Effector memory CD8-positive, alpha-beta T cell (primary cell): ENCODE data around the gene APCDD1.
A peak's percentile ranks its signal among the peaks of the same experiment; 100 is the strongest.

ENCODE experiments used
- ATAC-seq: fragments of 150-1000 bp; cut with Tn5 transposase; replicated peaks from 2 replicates; pipeline ENCODE4 v1.10.0; 2021; ENCODE audit warnings: mild to moderate bottlenecking, moderate library complexity
- DNase-seq, 3 experiments: peaks; one replicate each; pipeline ENCODE4 v3.0.0; 2021
- H3K27ac Mint-ChIP-seq, 2 donors: one replicate each; pipeline ENCODE4 v1.8.0; 2022; ENCODE audit warnings: mild to moderate bottlenecking in 2 of 2, mixed read lengths in 2 of 2, moderate library complexity in 2 of 2
- H3K27me3 Mint-ChIP-seq, 2 donors: one replicate each; pipeline ENCODE4 v1.8.0; 2022; ENCODE audit warnings: mixed read lengths in 2 of 2
- H3K36me3 Mint-ChIP-seq: one replicate; pipeline ENCODE4 v1.8.0; 2022; ENCODE audit warnings: mild to moderate bottlenecking, moderate library complexity, mixed read lengths; ENCODE audit not compliant: insufficient read depth
- H3K4me1 Mint-ChIP-seq, 2 donors: one replicate each; pipeline ENCODE4 v1.8.0; 2022; ENCODE audit warnings: low read depth in 2 of 2, mixed read lengths in 2 of 2
- H3K4me3 Mint-ChIP-seq, 2 donors: one replicate each; pipeline ENCODE4 v1.8.0; 2022; ENCODE audit warnings: mild to moderate bottlenecking in 2 of 2, mixed read lengths in 2 of 2, moderate library complexity in 2 of 2
- H3K9me3 Mint-ChIP-seq, 2 donors: one replicate each; pipeline ENCODE4 v1.8.0; 2022; ENCODE audit warnings: mixed read lengths in 2 of 2

The APCDD1 gene

GRCh38 chr18:10519999-10520935 is 65.8 kb downstream of the APCDD1 start:
- H3K36me3 Mint-ChIP-seq, result peaks cover 10% of the 10 kb centered on the region
- peaks cover 9 to 11% of the 10 kb centered on the region in 2 donors for H3K4me1 Mint-ChIP-seq
- ATAC-seq (peak; percentile 83), DNase-seq (peak; percentile 22 to 40 (median 27))
- no peak overlapping the region for H3K27ac Mint-ChIP-seq
- peaks cover 45 to 54% of the 10 kb centered on the region in 2 donors for H3K27me3 Mint-ChIP-seq
- H3K4me3 Mint-ChIP-seq, result no peak overlapping the region
- peaks cover 0 to 1% of the 10 kb centered on the region in 2 donors for H3K9me3 Mint-ChIP-seq

GRCh38 chr18:10521566-10521965 is 67.1 kb downstream of the APCDD1 start:
- peaks cover 11 to 14% of the 10 kb centered on the region in 2 donors for H3K4me1 Mint-ChIP-seq
- ATAC-seq (no peak), DNase-seq (no peak)
- peaks cover 18% of the 10 kb centered on the region for H3K36me3 Mint-ChIP-seq
- H3K27ac Mint-ChIP-seq, result no peak overlapping the region
- no peak overlapping the region for H3K4me3 Mint-ChIP-seq
- H3K27me3 Mint-ChIP-seq, result peaks cover 35 to 41% of the 10 kb centered on the region in 2 donors
- H3K9me3 Mint-ChIP-seq, result peaks cover 0 to 1% of the 10 kb centered on the region in 2 donors

DNA sequence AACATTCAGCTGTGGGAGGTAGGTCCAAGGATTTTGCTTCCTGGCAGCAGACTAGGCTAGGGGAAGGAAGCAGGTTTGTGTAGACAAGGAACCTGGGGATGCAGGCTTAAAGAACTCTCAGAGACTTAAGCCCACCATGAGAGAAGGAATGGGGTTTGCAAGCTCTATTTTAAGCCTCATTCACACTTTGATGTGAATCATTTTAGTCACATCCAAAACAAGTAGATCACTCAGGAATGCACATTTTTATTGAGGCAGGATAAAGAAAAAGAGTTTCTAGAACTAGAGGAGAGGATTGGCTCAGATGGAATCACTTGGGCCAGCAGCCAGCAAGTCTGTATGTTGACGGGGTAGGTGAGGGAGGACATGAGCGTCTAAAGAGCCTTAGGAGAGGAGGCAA is 68.1 kb downstream of the APCDD1 start:
- H3K27ac Mint-ChIP-seq, result no peak overlapping the region

GRCh38 chr18:10523544-10523943 is 69.1 kb downstream of the APCDD1 start:
- Mint-ChIP-seq H3K27ac (no peak overlapping the region), H3K9me3 (no peaks in the 10 kb centered on the region)

More for the DNA sequence above, 68.1 kb downstream of the APCDD1 start:
- ATAC-seq (no peak), DNase-seq (no peak)
- Mint-ChIP-seq H3K4me3 (no peak overlapping the region), H3K36me3 (peaks cover 24% of the 10 kb centered on the region), H3K9me3 (no peaks in the 10 kb centered on the region), H3K27me3 (peaks cover 30 to 31% of the 10 kb centered on the region in 2 donors), H3K4me1 (peaks cover 16 to 24% of the 10 kb centered on the region in 2 donors)

GRCh38 chr18:10524507-10525370 is 70.3 kb downstream of the APCDD1 start:
- Mint-ChIP-seq H3K4me1 (peaks cover 22 to 38% of the 10 kb centered on the region in 2 donors), H3K27ac (peak overlapping the region in 1 of 2 donors; percentile 93), H3K27me3 (peaks cover 8 to 9% of the 10 kb centered on the region in 2 donors), H3K9me3 (no peaks in the 10 kb centered on the region), H3K36me3 (peaks cover 24% of the 10 kb centered on the region), H3K4me3 (peak overlapping the region; percentile 94 to 95)
- no peak for DNase-seq
- ATAC-seq, result no peak

More at GRCh38 chr18:10523544-10523943, 69.1 kb downstream of the APCDD1 start:
- ATAC-seq (no peak), DNase-seq (no peak)
- peaks cover 24 to 31% of the 10 kb centered on the region in 2 donors for H3K4me1 Mint-ChIP-seq
- H3K4me3 Mint-ChIP-seq, result no peak overlapping the region
- peaks cover 20 to 21% of the 10 kb centered on the region in 2 donors for H3K27me3 Mint-ChIP-seq
- H3K36me3 Mint-ChIP-seq, result peaks cover 23% of the 10 kb centered on the region

- ATAC-seq (no peak), DNase-seq (no peak)
- Mint-ChIP-seq H3K27me3 (peaks cover 6 to 9% of the 10 kb centered on the region in 2 donors), H3K4me1 (peaks cover 26 to 44% of the 10 kb centered on the region in 2 donors), H3K9me3 (no peaks in the 10 kb centered on the region), H3K27ac (peak overlapping the region; percentile 93 to 95), H3K36me3 (peaks cover 24% of the 10 kb centered on the region), H3K4me3 (peak overlapping the region; percentile 94 to 95)
Observed at GRCh38 chr18:10525371-10525691, 70.9 kb downstream of the APCDD1 start.

DNA sequence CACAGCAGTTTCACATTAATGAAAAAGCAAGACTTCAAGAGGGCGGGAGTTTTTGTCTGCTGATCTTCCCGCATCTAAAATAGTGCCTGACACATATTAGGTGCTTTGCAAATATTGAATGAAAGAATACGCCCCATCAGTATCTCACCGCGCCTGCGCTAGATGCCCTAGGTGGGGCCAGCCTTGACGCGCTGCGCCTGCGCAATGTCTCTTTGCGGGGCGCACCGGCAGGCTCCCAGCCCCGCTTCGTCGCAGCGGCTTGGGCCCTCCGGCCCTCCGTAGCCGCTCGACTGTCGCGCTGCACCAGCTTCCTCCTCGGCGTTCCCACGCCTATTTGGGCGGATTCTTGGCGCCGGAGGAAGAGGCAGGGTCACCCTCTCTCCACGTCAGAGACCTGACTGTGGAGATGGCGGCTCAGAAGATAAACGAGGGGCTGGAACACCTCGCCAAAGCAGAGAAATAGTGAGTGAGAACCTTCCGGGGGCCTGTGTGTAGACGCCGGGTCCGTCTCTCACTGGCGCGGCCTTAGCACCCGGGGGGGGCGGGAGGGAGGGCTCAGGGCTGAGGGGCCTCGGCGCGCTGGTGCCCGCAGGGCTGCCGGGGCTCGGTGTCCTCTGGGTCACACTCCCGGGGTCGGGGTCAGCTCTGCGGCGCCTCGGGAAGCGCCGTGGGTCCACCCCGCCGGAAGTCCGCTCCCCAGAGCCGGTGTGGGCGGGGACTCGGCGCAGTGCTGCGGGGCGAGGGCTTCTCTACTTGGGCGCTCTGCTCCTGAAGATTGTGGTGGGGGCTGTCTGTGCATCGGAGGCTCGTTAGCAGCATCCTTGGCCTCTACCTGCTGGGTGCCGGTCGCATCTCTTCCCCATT is 71.5 kb downstream of the APCDD1 start, which contains the start of gene NAPG:
Gene NAPG, plus strand, starts transcription at position 331 of the 864 bp plus-strand sequence. Its CDS starts 76 bp downstream, at position 407.
- Mint-ChIP-seq H3K36me3 (peaks cover 24% of the 10 kb centered on the region), H3K4me3 (peak within 1 kb of the TSS; percentile 94 to 95), H3K27ac (peak within 1 kb of the TSS; percentile 93 to 95), H3K27me3 (peaks cover 6 to 9% of the 10 kb centered on the region in 2 donors), H3K9me3 (no peaks in the 10 kb centered on the region), H3K4me1 (peaks cover 32 to 50% of the 10 kb centered on the region in 2 donors)
- ATAC-seq, result peak; percentile 86
- DNase-seq, result peak; percentile 82 to 85 (median 83)

GRCh38 chr18:10526561-10526949 is 72.1 kb downstream of the APCDD1 start:
- ATAC-seq, result peak; percentile 1
- H3K27ac Mint-ChIP-seq, result peak overlapping the region; percentile 93 to 95

GRCh38 chr18:10528439-10528838 is 74.0 kb downstream of the APCDD1 start:
- no peak for ATAC-seq
- peaks cover 28% of the 10 kb centered on the region for H3K36me3 Mint-ChIP-seq
- peaks cover 34 to 51% of the 10 kb centered on the region in 2 donors for H3K4me1 Mint-ChIP-seq
- peak overlapping the region in 1 of 2 donors; percentile 4 for H3K4me3 Mint-ChIP-seq
- H3K9me3 Mint-ChIP-seq, result no peaks in the 10 kb centered on the region
- H3K27me3 Mint-ChIP-seq, result no peaks in the 10 kb centered on the region
- no peak for DNase-seq
- peak overlapping the region; percentile 1 to 3 for H3K27ac Mint-ChIP-seq

More at GRCh38 chr18:10526561-10526949, 72.1 kb downstream of the APCDD1 start:
- H3K4me3 Mint-ChIP-seq, result peak overlapping the region; percentile 94 to 95
- H3K4me1 Mint-ChIP-seq, result peaks cover 34 to 51% of the 10 kb centered on the region in 2 donors
- H3K27me3 Mint-ChIP-seq, result peaks cover 3 to 5% of the 10 kb centered on the region in 2 donors
- H3K36me3 Mint-ChIP-seq, result peaks cover 28% of the 10 kb centered on the region
- H3K9me3 Mint-ChIP-seq, result no peaks in the 10 kb centered on the region
- DNase-seq, result no peak

GRCh38 chr18:10530002-10530401 is 75.6 kb downstream of the APCDD1 start:
- ATAC-seq (no peak), DNase-seq (no peak)
- Mint-ChIP-seq H3K4me3 (peak overlapping the region in 1 of 2 donors; percentile 32), H3K27me3 (no peaks in the 10 kb centered on the region), H3K9me3 (no peaks in the 10 kb centered on the region), H3K36me3 (peaks cover 33% of the 10 kb centered on the region), H3K27ac (no peak overlapping the region), H3K4me1 (peaks cover 30 to 44% of the 10 kb centered on the region in 2 donors)

- ATAC-seq (no peak), DNase-seq (no peak)
- H3K27ac Mint-ChIP-seq, result peak overlapping the region in 1 of 2 donors; percentile 9
- peak overlapping the region in 1 of 2 donors; percentile 32 for H3K4me3 Mint-ChIP-seq
- peaks cover 30 to 39% of the 10 kb centered on the region in 2 donors for H3K4me1 Mint-ChIP-seq
- H3K36me3 Mint-ChIP-seq, result peaks cover 35% of the 10 kb centered on the region
- H3K27me3 Mint-ChIP-seq, result no peaks in the 10 kb centered on the region
- no peaks in the 10 kb centered on the region for H3K9me3 Mint-ChIP-seq
Observed at GRCh38 chr18:10530852-10531251, 76.4 kb downstream of the APCDD1 start.

- peaks cover 34% of the 10 kb centered on the region for H3K36me3 Mint-ChIP-seq
- no peak for ATAC-seq
- no peak for DNase-seq
- no peaks in the 10 kb centered on the region for H3K27me3 Mint-ChIP-seq
- peaks cover 25% of the 10 kb centered on the region in 2 donors for H3K4me1 Mint-ChIP-seq
- H3K27ac Mint-ChIP-seq, result no peak overlapping the region
- H3K9me3 Mint-ChIP-seq, result no peaks in the 10 kb centered on the region
- no peak overlapping the region for H3K4me3 Mint-ChIP-seq
Observed at GRCh38 chr18:10533111-10533510, 78.7 kb downstream of the APCDD1 start.
